Placental pericyte (primary cell): ENCODE results near the gene TMEM156. TPM values are rescaled to one million over a fixed set of nuclear protein-coding genes. Genes with fewer than 3 reads are reported as not detected.

Experiments
- total RNA-seq: library from RNA; depleted of rRNA; stranded (reverse); fragments of >200 nt; gene quantifications from 2 replicates; pipeline ENCODE4 v1.2.3, GENCODE V29; 2012

Gene TMEM156, protein sequence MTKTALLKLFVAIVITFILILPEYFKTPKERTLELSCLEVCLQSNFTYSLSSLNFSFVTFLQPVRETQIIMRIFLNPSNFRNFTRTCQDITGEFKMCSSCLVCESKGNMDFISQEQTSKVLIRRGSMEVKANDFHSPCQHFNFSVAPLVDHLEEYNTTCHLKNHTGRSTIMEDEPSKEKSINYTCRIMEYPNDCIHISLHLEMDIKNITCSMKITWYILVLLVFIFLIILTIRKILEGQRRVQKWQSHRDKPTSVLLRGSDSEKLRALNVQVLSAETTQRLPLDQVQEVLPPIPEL
- total RNA-seq: 2.2 and 3.7 TPM in 2 replicates

DNA sequence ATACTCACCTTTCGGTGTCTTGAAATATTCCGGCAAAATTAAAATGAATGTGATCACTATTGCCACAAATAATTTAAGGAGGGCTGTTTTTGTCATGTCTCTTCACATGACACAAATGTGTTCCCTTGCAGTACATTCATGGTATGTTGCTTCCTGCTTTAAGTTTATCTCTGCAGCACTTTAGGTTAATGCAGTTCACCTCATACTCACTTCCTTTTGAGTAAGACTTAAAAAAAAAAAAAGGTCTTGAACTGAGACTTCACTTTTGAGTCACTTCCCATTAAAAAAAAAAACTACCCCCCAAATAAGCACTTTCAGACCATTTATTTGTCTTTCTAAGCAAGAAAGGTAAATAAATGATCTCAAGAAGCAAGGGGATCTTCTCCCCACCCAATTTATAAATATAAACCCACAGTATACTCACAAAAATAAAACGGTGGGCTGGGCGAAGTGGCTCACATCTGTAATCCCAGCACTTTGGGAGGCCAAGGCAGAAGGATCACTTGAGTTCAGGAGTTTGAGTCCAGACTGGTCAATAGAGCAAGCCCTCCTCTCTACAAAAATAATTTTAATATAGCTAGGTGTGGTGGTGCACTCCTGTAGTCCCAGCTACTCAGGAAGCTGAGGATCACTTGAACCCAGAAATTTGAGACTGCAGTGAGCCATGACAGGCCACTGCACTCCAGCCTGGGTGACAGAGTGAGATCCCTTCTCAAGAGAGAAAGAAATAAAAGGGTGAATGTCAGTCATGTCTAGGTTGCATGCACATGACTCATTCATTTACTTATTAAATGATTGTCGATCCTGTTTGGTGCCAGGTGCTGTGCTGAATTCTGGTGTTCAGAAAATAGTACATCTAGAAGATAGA is at the start of gene TMEM156:
Gene TMEM156, minus strand, starts transcription at position 192 of the 868 bp plus-strand sequence. Its CDS starts 96 bp downstream, at position 96.

DNA sequence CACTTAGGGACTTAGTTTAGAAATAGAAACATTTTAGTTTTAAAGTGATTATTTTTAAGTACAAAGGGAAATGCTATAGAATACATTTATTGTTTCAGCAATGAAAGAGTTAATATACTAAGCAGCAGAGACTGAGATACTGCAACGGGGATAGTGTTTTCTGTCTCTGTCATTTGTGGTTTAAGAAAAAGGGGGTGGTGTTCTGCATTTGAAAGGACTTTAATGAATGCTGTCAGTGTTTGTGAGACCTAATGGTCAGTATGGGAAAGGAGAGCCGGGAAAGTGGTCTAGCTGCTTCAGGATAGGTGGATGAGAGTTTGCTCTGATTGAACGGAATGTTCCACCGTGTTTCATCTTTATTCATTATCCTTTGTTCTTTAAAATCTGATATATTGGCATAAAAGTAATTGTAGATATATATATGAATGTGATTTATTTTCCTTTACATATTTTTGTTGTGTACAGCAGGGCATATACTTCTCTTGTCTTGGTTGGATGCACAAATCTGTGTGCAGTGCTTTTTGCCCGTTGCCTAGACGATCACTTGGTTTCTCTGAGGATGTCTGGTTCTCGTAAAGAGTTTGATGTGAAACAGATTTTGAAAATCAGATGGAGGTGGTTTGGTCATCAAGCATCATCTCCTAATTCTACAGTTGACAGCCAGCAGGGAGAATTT is 30.0 kb upstream of the TMEM156 start, which contains the start of gene KLHL5:
Gene KLHL5, plus strand, starts transcription at position 139 of the 676 bp plus-strand sequence. Its CDS starts 421 bp downstream, at position 560.

Other genes starting within 250 kb of the TMEM156 start
- 0.14 TPM in 1 of 2 replicates, not detected in the other for gene TLR10, start 249.4 kb downstream of the TMEM156 start, total RNA-seq
- 0.44 and 1.1 TPM in 2 replicates for gene TLR1, start 227.6 kb downstream of the TMEM156 start, total RNA-seq
- gene TLR6, start 175.6 kb downstream of the TMEM156 start, total RNA-seq: 1.1 and 5.4 TPM in 2 replicates
- gene FAM114A1, start 164.6 kb downstream of the TMEM156 start, total RNA-seq: 319 and 352 TPM in 2 replicates
- gene KLHL5, start 29.8 kb upstream of the TMEM156 start, total RNA-seq: 154 and 346 TPM in 2 replicates
- gene WDR19, start 150.1 kb upstream of the TMEM156 start, total RNA-seq: 20.8 and 60.4 TPM in 2 replicates